ENCODE measurements around the gene ARFRP1. TPM values are rescaled to one million over a fixed set of nuclear protein-coding genes. Genes with fewer than 3 reads are reported as not detected.

The ARFRP1 gene
- total RNA-seq, 2 experiments from 2014 or later: 53.3 to 82.1 TPM

GRCh38 chr20:63750807-63751470, 43.2 kb upstream of the ARFRP1 start:
- H3K27ac ChIP-seq (ENCODE audit: low read depth, low read length, poor library complexity, severe bottlenecking): no peak overlapping the region
- H3K36me3 ChIP-seq (ENCODE audit: insufficient read depth, low read length): no peaks in the 10 kb centered on the region
- no peak overlapping the region for H3K4me3 ChIP-seq (ENCODE audit: low read depth, low read length, poor library complexity, severe bottlenecking)
- no peaks in the 10 kb centered on the region for H4K20me1 ChIP-seq (ENCODE audit: insufficient read depth, low read length)
- no peak for DNase-seq (ENCODE audit: low spot score)
- no peak overlapping the region for H2AFZ ChIP-seq (ENCODE audit: low read length)
- POLR2A ChIA-PET: no interaction called here
- no peaks in the 10 kb centered on the region for H3K9me3 ChIP-seq (ENCODE audit: low read length)
- TF ChIP-seq, protein P1, sequence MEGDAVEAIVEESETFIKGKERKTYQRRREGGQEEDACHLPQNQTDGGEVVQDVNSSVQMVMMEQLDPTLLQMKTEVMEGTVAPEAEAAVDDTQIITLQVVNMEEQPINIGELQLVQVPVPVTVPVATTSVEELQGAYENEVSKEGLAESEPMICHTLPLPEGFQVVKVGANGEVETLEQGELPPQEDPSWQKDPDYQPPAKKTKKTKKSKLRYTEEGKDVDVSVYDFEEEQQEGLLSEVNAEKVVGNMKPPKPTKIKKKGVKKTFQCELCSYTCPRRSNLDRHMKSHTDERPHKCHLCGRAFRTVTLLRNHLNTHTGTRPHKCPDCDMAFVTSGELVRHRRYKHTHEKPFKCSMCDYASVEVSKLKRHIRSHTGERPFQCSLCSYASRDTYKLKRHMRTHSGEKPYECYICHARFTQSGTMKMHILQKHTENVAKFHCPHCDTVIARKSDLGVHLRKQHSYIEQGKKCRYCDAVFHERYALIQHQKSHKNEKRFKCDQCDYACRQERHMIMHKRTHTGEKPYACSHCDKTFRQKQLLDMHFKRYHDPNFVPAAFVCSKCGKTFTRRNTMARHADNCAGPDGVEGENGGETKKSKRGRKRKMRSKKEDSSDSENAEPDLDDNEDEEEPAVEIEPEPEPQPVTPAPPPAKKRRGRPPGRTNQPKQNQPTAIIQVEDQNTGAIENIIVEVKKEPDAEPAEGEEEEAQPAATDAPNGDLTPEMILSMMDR (conservative IDR thresholded peaks at IDR 0.05; ENCODE audit: low read length): no peak
- TF ChIP-seq EZH2phosphoT487 (IDR thresholded peaks at IDR 0.05; ENCODE audit: borderline replicate concordance, low read depth, low read length): no peak
- H3K9me2 ChIP-seq (ENCODE audit: insufficient read depth, low read length): no peaks in the 10 kb centered on the region
- H3K79me2 ChIP-seq (ENCODE audit: insufficient read depth, low read depth, low read length): no peaks in the 10 kb centered on the region
- H3K4me2 ChIP-seq (ENCODE audit: low read length): no peak overlapping the region
- H3K4me1 ChIP-seq (ENCODE audit: insufficient read depth, low read length, poor library complexity, severe bottlenecking): peaks cover 28% of the 10 kb centered on the region
- intact Hi-C loops (cut with micrococcal nuclease; ENCODE audit: unreplicated experiment): no loop called here
- BruUV-seq (replicated peaks): no TSS peak
- CTCF ChIA-PET (ENCODE audit: unreplicated experiment): no interaction called here

- TF ChIP-seq, protein P1 (conservative IDR thresholded peaks at IDR 0.05; ENCODE audit: low read length): no peak
- TF ChIP-seq EZH2phosphoT487 (IDR thresholded peaks at IDR 0.05; ENCODE audit: borderline replicate concordance, low read depth, low read length): no peak
- POLR2A ChIA-PET: interaction anchor here (0.5 kb wide), 1 partner anchor 16 kb away, joined by 3 read pairs; no protein-coding TSS in a partner anchor
- DNase-seq (ENCODE audit: low spot score): no peak
- no peaks in the 10 kb centered on the region for H3K79me2 ChIP-seq (ENCODE audit: insufficient read depth, low read depth, low read length)
- CTCF ChIA-PET (ENCODE audit: unreplicated experiment): no interaction called here
- H4K20me1 ChIP-seq (ENCODE audit: insufficient read depth, low read length): no peaks in the 10 kb centered on the region
- H3K9me3 ChIP-seq (ENCODE audit: low read length): no peaks in the 10 kb centered on the region
- no peaks in the 10 kb centered on the region for H3K9me2 ChIP-seq (ENCODE audit: insufficient read depth, low read length)
- no TSS peak for BruUV-seq (replicated peaks)
- no peak overlapping the region for H2AFZ ChIP-seq (ENCODE audit: low read length)
- H3K27ac ChIP-seq (ENCODE audit: low read depth, low read length, poor library complexity, severe bottlenecking): no peak overlapping the region
- peaks cover 28% of the 10 kb centered on the region for H3K4me1 ChIP-seq (ENCODE audit: insufficient read depth, low read length, poor library complexity, severe bottlenecking)
- no peak overlapping the region for H3K4me2 ChIP-seq (ENCODE audit: low read length)
- H3K4me3 ChIP-seq (ENCODE audit: low read depth, low read length, poor library complexity, severe bottlenecking): no peak overlapping the region
- intact Hi-C loops (cut with micrococcal nuclease; ENCODE audit: unreplicated experiment): no loop called here
- H3K36me3 ChIP-seq (ENCODE audit: insufficient read depth, low read length): no peaks in the 10 kb centered on the region
Observed at GRCh38 chr20:63749597-63750508, 42.1 kb upstream of the ARFRP1 start.

GRCh38 chr20:63748934-63749270, 41.1 kb upstream of the ARFRP1 start:
- no peak overlapping the region for H3K4me2 ChIP-seq (ENCODE audit: low read length)
- H3K9me3 ChIP-seq (ENCODE audit: low read length): no peaks in the 10 kb centered on the region
- no peak for DNase-seq (ENCODE audit: low spot score)
- H4K20me1 ChIP-seq (ENCODE audit: insufficient read depth, low read length): no peaks in the 10 kb centered on the region
- H3K36me3 ChIP-seq (ENCODE audit: insufficient read depth, low read length): peaks cover 4% of the 10 kb centered on the region; the same call in 1 of the 2 replicates
- H3K4me3 ChIP-seq (ENCODE audit: low read depth, low read length, poor library complexity, severe bottlenecking): no peak overlapping the region
- H3K9me2 ChIP-seq (ENCODE audit: insufficient read depth, low read length): no peaks in the 10 kb centered on the region
- no peaks in the 10 kb centered on the region for H3K79me2 ChIP-seq (ENCODE audit: insufficient read depth, low read depth, low read length)
- TF ChIP-seq, protein P1 (conservative IDR thresholded peaks at IDR 0.05; ENCODE audit: low read length): no peak
- TF ChIP-seq EZH2phosphoT487 (IDR thresholded peaks at IDR 0.05; ENCODE audit: borderline replicate concordance, low read depth, low read length): no peak
- intact Hi-C loops (cut with micrococcal nuclease; ENCODE audit: unreplicated experiment): no loop called here
- ChIA-PET CTCF (ENCODE audit: unreplicated experiment) (no interaction called here), POLR2A (no interaction called here)
- peaks cover 28% of the 10 kb centered on the region for H3K4me1 ChIP-seq (ENCODE audit: insufficient read depth, low read length, poor library complexity, severe bottlenecking)
- no peak overlapping the region for H3K27ac ChIP-seq (ENCODE audit: low read depth, low read length, poor library complexity, severe bottlenecking)
- no peak overlapping the region for H2AFZ ChIP-seq (ENCODE audit: low read length)
- BruUV-seq (replicated peaks): no TSS peak
